ENCODE data around the gene OSTM1. TPM values are rescaled to one million over a fixed set of nuclear protein-coding genes. Genes with fewer than 3 reads are reported as not detected.

Gene OSTM1
- total and polyA plus RNA-seq, 9 of the 15 experiments (the other 6 are each of a cell fraction or from before 2014, with no cell fraction given): 5.6 to 29.5 (median 16.3) TPM

DNA sequence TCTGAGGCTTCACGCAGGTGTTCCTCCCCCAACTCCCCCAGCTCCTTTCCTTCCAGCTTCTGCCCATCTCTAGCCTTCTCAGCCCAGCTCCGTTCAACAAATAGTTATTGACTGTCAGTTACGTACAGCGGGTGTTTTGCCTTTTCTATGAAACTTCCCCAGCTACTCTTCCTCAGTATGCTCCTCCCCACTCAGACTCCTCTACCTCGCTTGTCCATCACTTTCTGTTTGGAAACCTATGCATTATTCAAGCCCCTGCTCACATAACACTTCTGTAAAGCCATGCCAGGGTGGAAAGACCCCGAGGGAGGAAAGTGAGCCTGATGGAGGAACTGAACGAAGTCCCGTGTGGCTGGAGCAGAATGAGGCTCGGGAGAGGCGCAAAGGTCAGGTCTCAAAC, 47.1 kb upstream of the OSTM1 start (continued):
- TF ChIP-seq, protein P1, sequence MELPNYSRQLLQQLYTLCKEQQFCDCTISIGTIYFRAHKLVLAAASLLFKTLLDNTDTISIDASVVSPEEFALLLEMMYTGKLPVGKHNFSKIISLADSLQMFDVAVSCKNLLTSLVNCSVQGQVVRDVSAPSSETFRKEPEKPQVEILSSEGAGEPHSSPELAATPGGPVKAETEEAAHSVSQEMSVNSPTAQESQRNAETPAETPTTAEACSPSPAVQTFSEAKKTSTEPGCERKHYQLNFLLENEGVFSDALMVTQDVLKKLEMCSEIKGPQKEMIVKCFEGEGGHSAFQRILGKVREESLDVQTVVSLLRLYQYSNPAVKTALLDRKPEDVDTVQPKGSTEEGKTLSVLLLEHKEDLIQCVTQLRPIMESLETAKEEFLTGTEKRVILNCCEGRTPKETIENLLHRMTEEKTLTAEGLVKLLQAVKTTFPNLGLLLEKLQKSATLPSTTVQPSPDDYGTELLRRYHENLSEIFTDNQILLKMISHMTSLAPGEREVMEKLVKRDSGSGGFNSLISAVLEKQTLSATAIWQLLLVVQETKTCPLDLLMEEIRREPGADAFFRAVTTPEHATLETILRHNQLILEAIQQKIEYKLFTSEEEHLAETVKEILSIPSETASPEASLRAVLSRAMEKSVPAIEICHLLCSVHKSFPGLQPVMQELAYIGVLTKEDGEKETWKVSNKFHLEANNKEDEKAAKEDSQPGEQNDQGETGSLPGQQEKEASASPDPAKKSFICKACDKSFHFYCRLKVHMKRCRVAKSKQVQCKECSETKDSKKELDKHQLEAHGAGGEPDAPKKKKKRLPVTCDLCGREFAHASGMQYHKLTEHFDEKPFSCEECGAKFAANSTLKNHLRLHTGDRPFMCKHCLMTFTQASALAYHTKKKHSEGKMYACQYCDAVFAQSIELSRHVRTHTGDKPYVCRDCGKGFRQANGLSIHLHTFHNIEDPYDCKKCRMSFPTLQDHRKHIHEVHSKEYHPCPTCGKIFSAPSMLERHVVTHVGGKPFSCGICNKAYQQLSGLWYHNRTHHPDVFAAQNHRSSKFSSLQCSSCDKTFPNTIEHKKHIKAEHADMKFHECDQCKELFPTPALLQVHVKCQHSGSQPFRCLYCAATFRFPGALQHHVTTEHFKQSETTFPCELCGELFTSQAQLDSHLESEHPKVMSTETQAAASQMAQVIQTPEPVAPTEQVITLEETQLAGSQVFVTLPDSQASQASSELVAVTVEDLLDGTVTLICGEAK (IDR thresholded peaks at IDR 0.05): no peak
- TF ChIP-seq, protein P1 (CRISPR knock-in tag; IDR thresholded peaks at IDR 0.05): no peak
- TF ChIP-seq, protein P2, sequence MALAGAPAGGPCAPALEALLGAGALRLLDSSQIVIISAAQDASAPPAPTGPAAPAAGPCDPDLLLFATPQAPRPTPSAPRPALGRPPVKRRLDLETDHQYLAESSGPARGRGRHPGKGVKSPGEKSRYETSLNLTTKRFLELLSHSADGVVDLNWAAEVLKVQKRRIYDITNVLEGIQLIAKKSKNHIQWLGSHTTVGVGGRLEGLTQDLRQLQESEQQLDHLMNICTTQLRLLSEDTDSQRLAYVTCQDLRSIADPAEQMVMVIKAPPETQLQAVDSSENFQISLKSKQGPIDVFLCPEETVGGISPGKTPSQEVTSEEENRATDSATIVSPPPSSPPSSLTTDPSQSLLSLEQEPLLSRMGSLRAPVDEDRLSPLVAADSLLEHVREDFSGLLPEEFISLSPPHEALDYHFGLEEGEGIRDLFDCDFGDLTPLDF (CRISPR knock-in tag; IDR thresholded peaks at IDR 0.05): no peak
- TF ChIP-seq, protein P3, sequence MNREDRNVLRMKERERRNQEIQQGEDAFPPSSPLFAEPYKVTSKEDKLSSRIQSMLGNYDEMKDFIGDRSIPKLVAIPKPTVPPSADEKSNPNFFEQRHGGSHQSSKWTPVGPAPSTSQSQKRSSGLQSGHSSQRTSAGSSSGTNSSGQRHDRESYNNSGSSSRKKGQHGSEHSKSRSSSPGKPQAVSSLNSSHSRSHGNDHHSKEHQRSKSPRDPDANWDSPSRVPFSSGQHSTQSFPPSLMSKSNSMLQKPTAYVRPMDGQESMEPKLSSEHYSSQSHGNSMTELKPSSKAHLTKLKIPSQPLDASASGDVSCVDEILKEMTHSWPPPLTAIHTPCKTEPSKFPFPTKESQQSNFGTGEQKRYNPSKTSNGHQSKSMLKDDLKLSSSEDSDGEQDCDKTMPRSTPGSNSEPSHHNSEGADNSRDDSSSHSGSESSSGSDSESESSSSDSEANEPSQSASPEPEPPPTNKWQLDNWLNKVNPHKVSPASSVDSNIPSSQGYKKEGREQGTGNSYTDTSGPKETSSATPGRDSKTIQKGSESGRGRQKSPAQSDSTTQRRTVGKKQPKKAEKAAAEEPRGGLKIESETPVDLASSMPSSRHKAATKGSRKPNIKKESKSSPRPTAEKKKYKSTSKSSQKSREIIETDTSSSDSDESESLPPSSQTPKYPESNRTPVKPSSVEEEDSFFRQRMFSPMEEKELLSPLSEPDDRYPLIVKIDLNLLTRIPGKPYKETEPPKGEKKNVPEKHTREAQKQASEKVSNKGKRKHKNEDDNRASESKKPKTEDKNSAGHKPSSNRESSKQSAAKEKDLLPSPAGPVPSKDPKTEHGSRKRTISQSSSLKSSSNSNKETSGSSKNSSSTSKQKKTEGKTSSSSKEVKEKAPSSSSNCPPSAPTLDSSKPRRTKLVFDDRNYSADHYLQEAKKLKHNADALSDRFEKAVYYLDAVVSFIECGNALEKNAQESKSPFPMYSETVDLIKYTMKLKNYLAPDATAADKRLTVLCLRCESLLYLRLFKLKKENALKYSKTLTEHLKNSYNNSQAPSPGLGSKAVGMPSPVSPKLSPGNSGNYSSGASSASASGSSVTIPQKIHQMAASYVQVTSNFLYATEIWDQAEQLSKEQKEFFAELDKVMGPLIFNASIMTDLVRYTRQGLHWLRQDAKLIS (CRISPR knock-in tag; IDR thresholded peaks at IDR 0.05): no peak

All from K562 (cell line).